H1 (cell line): ENCODE results near the gene OTUD4. TPM values are rescaled to one million over a fixed set of nuclear protein-coding genes. Genes with fewer than 3 reads are reported as not detected.

ENCODE experiments used
- CTBP2 ChIP-seq: IDR thresholded peaks from 2 replicates; pipeline ENCODE4 v1.7.0; 2011; ENCODE audit warnings: borderline replicate concordance, mild to moderate bottlenecking, moderate library complexity, mixed read lengths, low read length; ENCODE audit not compliant: insufficient read depth, insufficient read length
- EP300 ChIP-seq, 2 experiments: IDR thresholded peaks; 1 replicate in 1 of 2; 2 replicates in 1 of 2; pipeline ENCODE4 v1.6.1; 2011 to 2012; ENCODE audit warnings: low read depth in 2 of 2, low read length in 2 of 2, mild to moderate bottlenecking in 2 of 2, borderline replicate concordance in 1 of 2, inconsistent platforms in 1 of 2, moderate library complexity in 1 of 2
- HDAC6 ChIP-seq: IDR thresholded peaks from one replicate; pipeline ENCODE4 v1.7.1; 2012; ENCODE audit warnings: low read depth, mild to moderate bottlenecking, inconsistent platforms, low read length, moderate library complexity
- JUN ChIP-seq: IDR thresholded peaks from 2 replicates; pipeline ENCODE4 v1.6.1; 2011; ENCODE audit warnings: low read depth, mild to moderate bottlenecking, improper control_type of control experiment, low read length
- JUND ChIP-seq: IDR thresholded peaks from 2 replicates; pipeline ENCODE4 v1.6.1; 2011; ENCODE audit warnings: mild to moderate bottlenecking, improper control_type of control experiment, low read length
- KDM5A ChIP-seq: fragments of 200-600 bp; IDR thresholded peaks from 2 replicates; pipeline ENCODE4 v1.7.1; 2012; ENCODE audit warnings: mild to moderate bottlenecking, low read length, inconsistent platforms, mixed read lengths
- MAX ChIP-seq: IDR thresholded peaks from 2 replicates; pipeline ENCODE4 v1.6.1; 2012; ENCODE audit warnings: inconsistent platforms
- SP4 ChIP-seq: IDR thresholded peaks from 2 replicates; pipeline ENCODE4 v1.6.1; 2012; ENCODE audit warnings: low read length, inconsistent platforms
- TAF1 ChIP-seq: IDR thresholded peaks from 2 replicates; pipeline ENCODE4 v1.6.1; 2011; ENCODE audit warnings: mild to moderate bottlenecking, low read depth, low read length
- polyA plus RNA-seq, 7 experiments: library from polyadenylated mRNA; depleted of rRNA in 3 of 7; stranded (reverse) in 5 of 7; unstranded in 2 of 7; fragments of >200 nt in 5 of 7; fragments of 200-250 nt in 2 of 7; gene quantifications; 1 replicate in 5 of 7; 2 replicates in 1 of 7; 4 replicates in 1 of 7; pipeline versions ENCODE4 v1.2.1 to v1.2.3, GENCODE V29; 2011 to 2013; ENCODE audit warnings: missing spikeins in 2 of 7, mixed read lengths in 2 of 7
- total RNA-seq: library from RNA; stranded (reverse); fragmentation: NEBNext Ultra II Directional; extraction: Animal tissue kit (Norgen Biotek cat#: 25700); gene quantifications from 2 replicates; pipeline ENCODE4 v1.2.1, GENCODE V29; 2021
- TF ChIP-seq, protein P1 (sequence below): fragments of 300-600 bp; sonication (generic); IDR thresholded peaks from 2 replicates; pipeline ENCODE4 v1.7.1; 2012; ENCODE audit warnings: low read length, moderate library complexity, mild to moderate bottlenecking, inconsistent platforms; ENCODE audit not compliant: insufficient replicate concordance
- TF ChIP-seq, protein P2 (sequence below): IDR thresholded peaks from 2 replicates; pipeline ENCODE4 v1.6.1; 2012; ENCODE audit warnings: inconsistent platforms

Gene OTUD4
- total and polyA plus RNA-seq, 2 of the 8 experiments (the other 6 are each of a cell fraction or from before 2014, with no cell fraction given), result 17.4 to 57.0 TPM

DNA sequence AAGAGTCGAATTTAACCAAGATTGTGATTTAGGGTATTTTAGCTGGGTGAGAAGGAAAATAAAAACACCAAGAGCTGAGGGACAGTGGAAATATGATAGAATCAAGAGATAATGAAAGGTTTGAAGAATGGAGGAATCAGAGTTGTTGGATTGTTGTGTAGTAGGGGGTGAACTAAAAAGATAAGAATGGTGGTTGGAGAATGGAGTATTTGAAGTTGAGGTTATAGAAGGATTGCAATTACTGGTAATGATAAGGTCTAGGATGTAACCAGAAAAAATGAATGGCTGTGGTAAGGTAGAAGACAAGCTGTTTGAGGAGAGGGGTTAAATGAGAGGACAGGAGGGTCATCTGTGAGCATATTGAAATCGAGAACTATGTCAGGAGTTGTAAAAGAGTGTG is 77.8 kb downstream of the OTUD4 start (continued):
- TF ChIP-seq, protein P1, sequence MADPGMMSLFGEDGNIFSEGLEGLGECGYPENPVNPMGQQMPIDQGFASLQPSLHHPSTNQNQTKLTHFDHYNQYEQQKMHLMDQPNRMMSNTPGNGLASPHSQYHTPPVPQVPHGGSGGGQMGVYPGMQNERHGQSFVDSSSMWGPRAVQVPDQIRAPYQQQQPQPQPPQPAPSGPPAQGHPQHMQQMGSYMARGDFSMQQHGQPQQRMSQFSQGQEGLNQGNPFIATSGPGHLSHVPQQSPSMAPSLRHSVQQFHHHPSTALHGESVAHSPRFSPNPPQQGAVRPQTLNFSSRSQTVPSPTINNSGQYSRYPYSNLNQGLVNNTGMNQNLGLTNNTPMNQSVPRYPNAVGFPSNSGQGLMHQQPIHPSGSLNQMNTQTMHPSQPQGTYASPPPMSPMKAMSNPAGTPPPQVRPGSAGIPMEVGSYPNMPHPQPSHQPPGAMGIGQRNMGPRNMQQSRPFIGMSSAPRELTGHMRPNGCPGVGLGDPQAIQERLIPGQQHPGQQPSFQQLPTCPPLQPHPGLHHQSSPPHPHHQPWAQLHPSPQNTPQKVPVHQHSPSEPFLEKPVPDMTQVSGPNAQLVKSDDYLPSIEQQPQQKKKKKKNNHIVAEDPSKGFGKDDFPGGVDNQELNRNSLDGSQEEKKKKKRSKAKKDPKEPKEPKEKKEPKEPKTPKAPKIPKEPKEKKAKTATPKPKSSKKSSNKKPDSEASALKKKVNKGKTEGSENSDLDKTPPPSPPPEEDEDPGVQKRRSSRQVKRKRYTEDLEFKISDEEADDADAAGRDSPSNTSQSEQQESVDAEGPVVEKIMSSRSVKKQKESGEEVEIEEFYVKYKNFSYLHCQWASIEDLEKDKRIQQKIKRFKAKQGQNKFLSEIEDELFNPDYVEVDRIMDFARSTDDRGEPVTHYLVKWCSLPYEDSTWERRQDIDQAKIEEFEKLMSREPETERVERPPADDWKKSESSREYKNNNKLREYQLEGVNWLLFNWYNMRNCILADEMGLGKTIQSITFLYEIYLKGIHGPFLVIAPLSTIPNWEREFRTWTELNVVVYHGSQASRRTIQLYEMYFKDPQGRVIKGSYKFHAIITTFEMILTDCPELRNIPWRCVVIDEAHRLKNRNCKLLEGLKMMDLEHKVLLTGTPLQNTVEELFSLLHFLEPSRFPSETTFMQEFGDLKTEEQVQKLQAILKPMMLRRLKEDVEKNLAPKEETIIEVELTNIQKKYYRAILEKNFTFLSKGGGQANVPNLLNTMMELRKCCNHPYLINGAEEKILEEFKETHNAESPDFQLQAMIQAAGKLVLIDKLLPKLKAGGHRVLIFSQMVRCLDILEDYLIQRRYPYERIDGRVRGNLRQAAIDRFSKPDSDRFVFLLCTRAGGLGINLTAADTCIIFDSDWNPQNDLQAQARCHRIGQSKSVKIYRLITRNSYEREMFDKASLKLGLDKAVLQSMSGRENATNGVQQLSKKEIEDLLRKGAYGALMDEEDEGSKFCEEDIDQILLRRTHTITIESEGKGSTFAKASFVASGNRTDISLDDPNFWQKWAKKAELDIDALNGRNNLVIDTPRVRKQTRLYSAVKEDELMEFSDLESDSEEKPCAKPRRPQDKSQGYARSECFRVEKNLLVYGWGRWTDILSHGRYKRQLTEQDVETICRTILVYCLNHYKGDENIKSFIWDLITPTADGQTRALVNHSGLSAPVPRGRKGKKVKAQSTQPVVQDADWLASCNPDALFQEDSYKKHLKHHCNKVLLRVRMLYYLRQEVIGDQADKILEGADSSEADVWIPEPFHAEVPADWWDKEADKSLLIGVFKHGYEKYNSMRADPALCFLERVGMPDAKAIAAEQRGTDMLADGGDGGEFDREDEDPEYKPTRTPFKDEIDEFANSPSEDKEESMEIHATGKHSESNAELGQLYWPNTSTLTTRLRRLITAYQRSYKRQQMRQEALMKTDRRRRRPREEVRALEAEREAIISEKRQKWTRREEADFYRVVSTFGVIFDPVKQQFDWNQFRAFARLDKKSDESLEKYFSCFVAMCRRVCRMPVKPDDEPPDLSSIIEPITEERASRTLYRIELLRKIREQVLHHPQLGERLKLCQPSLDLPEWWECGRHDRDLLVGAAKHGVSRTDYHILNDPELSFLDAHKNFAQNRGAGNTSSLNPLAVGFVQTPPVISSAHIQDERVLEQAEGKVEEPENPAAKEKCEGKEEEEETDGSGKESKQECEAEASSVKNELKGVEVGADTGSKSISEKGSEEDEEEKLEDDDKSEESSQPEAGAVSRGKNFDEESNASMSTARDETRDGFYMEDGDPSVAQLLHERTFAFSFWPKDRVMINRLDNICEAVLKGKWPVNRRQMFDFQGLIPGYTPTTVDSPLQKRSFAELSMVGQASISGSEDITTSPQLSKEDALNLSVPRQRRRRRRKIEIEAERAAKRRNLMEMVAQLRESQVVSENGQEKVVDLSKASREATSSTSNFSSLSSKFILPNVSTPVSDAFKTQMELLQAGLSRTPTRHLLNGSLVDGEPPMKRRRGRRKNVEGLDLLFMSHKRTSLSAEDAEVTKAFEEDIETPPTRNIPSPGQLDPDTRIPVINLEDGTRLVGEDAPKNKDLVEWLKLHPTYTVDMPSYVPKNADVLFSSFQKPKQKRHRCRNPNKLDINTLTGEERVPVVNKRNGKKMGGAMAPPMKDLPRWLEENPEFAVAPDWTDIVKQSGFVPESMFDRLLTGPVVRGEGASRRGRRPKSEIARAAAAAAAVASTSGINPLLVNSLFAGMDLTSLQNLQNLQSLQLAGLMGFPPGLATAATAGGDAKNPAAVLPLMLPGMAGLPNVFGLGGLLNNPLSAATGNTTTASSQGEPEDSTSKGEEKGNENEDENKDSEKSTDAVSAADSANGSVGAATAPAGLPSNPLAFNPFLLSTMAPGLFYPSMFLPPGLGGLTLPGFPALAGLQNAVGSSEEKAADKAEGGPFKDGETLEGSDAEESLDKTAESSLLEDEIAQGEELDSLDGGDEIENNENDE, result no peak
- no peak for TF ChIP-seq HDAC6
- TF ChIP-seq, protein P2, sequence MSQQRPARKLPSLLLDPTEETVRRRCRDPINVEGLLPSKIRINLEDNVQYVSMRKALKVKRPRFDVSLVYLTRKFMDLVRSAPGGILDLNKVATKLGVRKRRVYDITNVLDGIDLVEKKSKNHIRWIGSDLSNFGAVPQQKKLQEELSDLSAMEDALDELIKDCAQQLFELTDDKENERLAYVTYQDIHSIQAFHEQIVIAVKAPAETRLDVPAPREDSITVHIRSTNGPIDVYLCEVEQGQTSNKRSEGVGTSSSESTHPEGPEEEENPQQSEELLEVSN, result no peak
- TF ChIP-seq SP4, result no peak
- TF ChIP-seq EP300 (IDR thresholded peaks at IDR 0.05; ENCODE audit: borderline replicate concordance in 1 of 2, low read depth in 2 of 2, low read length in 2 of 2), result no peak
- no peak for TF ChIP-seq MAX
- TF ChIP-seq CTBP2, result no peak
- no peak for TF ChIP-seq TAF1
- TF ChIP-seq JUND, result no peak
- TF ChIP-seq KDM5A, result no peak
- TF ChIP-seq JUN, result no peak
